ENCODE results near the gene ARHGEF4. TPM values are rescaled to one million over a fixed set of nuclear protein-coding genes. Genes with fewer than 3 reads are reported as not detected.

ARHGEF4 gene
- total and polyA plus RNA-seq, 10 of the 15 experiments (the other 5 are each of a cell fraction or from before 2014, with no cell fraction given), result 0.02 to 0.24 (median 0.16) TPM; not detected in 6

DNA sequence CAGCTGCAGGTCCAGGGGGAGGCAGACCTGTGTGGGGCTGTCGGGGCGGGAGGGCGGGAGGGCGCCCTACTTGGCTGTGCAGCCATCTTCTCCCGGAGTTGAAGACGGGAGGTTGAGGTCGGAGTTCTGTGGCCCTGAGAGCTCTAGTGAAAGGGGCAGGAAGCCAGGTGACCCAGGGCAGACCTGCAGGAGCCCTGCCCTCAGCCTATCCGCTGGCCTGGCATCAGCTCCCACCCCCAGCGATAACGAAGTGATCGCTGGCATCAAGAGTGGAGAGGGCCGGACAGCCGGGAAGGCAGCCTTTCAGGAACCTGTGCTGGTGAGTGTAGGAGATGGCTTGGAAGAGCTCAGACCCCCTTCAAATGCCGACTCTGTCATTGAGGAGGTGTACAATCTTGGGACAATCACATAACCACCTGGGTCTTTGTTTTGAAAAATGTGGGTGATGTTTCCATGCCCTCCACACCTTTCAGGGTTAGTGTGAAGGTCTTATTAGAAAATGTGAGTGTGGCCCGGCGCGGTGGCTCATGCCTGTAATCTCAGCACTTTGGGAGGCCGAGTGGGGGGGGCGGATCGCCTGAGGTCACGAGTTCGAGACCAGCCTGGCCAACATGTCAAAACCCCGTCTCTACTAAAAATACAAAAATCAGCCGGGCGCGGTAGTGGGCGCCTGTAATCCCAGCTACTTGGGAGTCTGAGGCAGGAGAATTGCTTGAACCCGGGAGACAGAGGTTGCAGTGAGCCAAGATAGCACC is 1.3 kb downstream of the ARHGEF4 start:
- Histone ChIP-seq H4K20me1 (ENCODE audit: control insufficient read depth, insufficient read depth) (no peaks in the 10 kb centered on the region), H3K9ac (ENCODE audit: control insufficient read depth, insufficient read depth, low read length) (no peak overlapping the region), H3K27ac (ENCODE audit: control insufficient read depth, insufficient read depth) (no peak overlapping the region), H3K4me2 (ENCODE audit: control insufficient read depth, insufficient read depth) (no peak overlapping the region), H3K4me3 (no peak overlapping the region), H3K4me1 (ENCODE audit: control insufficient read depth, insufficient read depth, low read length) (no peaks in the 10 kb centered on the region), H2AFZ (ENCODE audit: control insufficient read depth, low read depth, low read length) (no peak overlapping the region), H3K9me3 (replicated peaks; ENCODE audit: control insufficient read depth, insufficient read depth, low read length) (no peaks in the 10 kb centered on the region), H3K27me3 (replicated peaks in 1 of 2; ENCODE audit: control insufficient read depth in 2 of 2, insufficient read depth in 2 of 2, low read length in 1 of 2) (peaks cover 3% of the 10 kb centered on the region in 2 experiments; a peak in 3 of 4 replicates), H3K36me3 (ENCODE audit: control insufficient read depth in 2 of 2, insufficient read depth in 2 of 2, low read length in 1 of 2) (no peaks in the 10 kb centered on the region), H3K79me2 (ENCODE audit: control insufficient read depth, insufficient read depth, low read length) (no peaks in the 10 kb centered on the region)
- in situ Hi-C loops (cut with MboI), result no loop called here
- TF ChIP-seq BMI1 (IDR thresholded peaks at IDR 0.05; ENCODE audit: borderline replicate concordance) (no peak), RB1 (IDR thresholded peaks at IDR 0.05; ENCODE audit: borderline replicate concordance) (no peak), MXI1 (IDR thresholded peaks at IDR 0.05; ENCODE audit: low read depth, low read length) (no peak), NFIC (IDR thresholded peaks at IDR 0.05; ENCODE audit: low read depth, low read length) (no peak), CTCF (IDR thresholded peaks at IDR 0.05 in 2 of 3, conservative IDR thresholded peaks at IDR 0.05 in 1 of 3; ENCODE audit: control insufficient read depth in 2 of 3, extremely low read depth in 1 of 3, insufficient read depth in 1 of 3, low read depth in 3 of 3, low read length in 3 of 3) (no peak), MTA2 (IDR thresholded peaks at IDR 0.05; ENCODE audit: low read depth) (no peak), CBX5 (IDR thresholded peaks at IDR 0.05; ENCODE audit: low read depth) (no peak), NFXL1 (IDR thresholded peaks at IDR 0.05; ENCODE audit: borderline replicate concordance) (no peak), KAT2A (conservative IDR thresholded peaks at IDR 0.05; ENCODE audit: control insufficient read depth, low read depth, low read length) (no peak)
- TF ChIP-seq, protein P1, sequence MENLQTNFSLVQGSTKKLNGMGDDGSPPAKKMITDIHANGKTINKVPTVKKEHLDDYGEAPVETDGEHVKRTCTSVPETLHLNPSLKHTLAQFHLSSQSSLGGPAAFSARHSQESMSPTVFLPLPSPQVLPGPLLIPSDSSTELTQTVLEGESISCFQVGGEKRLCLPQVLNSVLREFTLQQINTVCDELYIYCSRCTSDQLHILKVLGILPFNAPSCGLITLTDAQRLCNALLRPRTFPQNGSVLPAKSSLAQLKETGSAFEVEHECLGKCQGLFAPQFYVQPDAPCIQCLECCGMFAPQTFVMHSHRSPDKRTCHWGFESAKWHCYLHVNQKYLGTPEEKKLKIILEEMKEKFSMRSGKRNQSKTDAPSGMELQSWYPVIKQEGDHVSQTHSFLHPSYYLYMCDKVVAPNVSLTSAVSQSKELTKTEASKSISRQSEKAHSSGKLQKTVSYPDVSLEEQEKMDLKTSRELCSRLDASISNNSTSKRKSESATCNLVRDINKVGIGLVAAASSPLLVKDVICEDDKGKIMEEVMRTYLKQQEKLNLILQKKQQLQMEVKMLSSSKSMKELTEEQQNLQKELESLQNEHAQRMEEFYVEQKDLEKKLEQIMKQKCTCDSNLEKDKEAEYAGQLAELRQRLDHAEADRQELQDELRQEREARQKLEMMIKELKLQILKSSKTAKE (IDR thresholded peaks at IDR 0.05; ENCODE audit: low read depth, poor library complexity, severe bottlenecking), result no peak
- TF ChIP-seq, protein P2, sequence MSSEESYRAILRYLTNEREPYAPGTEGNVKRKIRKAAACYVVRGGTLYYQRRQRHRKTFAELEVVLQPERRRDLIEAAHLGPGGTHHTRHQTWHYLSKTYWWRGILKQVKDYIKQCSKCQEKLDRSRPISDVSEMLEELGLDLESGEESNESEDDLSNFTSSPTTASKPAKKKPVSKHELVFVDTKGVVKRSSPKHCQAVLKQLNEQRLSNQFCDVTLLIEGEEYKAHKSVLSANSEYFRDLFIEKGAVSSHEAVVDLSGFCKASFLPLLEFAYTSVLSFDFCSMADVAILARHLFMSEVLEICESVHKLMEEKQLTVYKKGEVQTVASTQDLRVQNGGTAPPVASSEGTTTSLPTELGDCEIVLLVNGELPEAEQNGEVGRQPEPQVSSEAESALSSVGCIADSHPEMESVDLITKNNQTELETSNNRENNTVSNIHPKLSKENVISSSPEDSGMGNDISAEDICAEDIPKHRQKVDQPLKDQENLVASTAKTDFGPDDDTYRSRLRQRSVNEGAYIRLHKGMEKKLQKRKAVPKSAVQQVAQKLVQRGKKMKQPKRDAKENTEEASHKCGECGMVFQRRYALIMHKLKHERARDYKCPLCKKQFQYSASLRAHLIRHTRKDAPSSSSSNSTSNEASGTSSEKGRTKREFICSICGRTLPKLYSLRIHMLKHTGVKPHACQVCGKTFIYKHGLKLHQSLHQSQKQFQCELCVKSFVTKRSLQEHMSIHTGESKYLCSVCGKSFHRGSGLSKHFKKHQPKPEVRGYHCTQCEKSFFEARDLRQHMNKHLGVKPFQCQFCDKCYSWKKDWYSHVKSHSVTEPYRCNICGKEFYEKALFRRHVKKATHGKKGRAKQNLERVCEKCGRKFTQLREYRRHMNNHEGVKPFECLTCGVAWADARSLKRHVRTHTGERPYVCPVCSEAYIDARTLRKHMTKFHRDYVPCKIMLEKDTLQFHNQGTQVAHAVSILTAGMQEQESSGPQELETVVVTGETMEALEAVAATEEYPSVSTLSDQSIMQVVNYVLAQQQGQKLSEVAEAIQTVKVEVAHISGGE (CRISPR knock-in tag; IDR thresholded peaks at IDR 0.05), result no peak
- CTCF ChIA-PET, result no interaction called here
- POLR2A ChIA-PET, result no interaction called here
- BruUV-seq (replicated peaks), result no TSS peak
- intact Hi-C loops (cut with micrococcal nuclease; ENCODE audit: unreplicated experiment), result no loop called here
- WGBS (ENCODE audit: insufficient coverage, insufficient replicate concordance, low lambda C conversion rate, missing lambda C conversion rate), result 71% methylated on average over 22 of the region's 28 CpGs
- no peak for FAIRE-seq
- DNase-seq (ENCODE audit: low read depth, low spot score), result no peak
- RAD21 ChIA-PET (ENCODE audit: unreplicated experiment), result no interaction called here
- SMC1A ChIA-PET (ENCODE audit: uncharacterized antibody, unreplicated experiment), result no interaction called here
- ATAC-seq, result no peak
